Gastrocnemius medialis (tissue), 4 donors: Measurements from ENCODE around the gene BMP7.

Experiments
- CTCF ChIP-seq, 5 experiments: fragments of 450-650 bp in 3 of 5; fragments of 200-600 bp in 2 of 5; sonication (generic) in 2 of 5; IDR thresholded peaks in 4 of 5; conservative IDR thresholded peaks in 1 of 5; 1 replicate in 4 of 5; 2 replicates in 1 of 5; pipeline ENCODE4 v1.5.1; 2016 to 2019; ENCODE audit warnings: antibody characterized with exemption in 5 of 5, mild to moderate bottlenecking in 3 of 5, moderate library complexity in 3 of 5
- POLR2A ChIP-seq, 2 donors: fragments of 450-650 bp; IDR thresholded peaks; one replicate each; pipeline ENCODE4 v1.6.1; 2017; ENCODE audit warnings: antibody characterized with exemption in 2 of 2, mild to moderate bottlenecking in 2 of 2, moderate library complexity in 2 of 2

- TF ChIP-seq POLR2A (IDR thresholded peaks at IDR 0.05): no peak
- TF ChIP-seq CTCF (IDR thresholded peaks at IDR 0.05 in 4 of 5, conservative IDR thresholded peaks at IDR 0.05 in 1 of 5): no peak
Observed at GRCh38 chr20:57234556-57235251, 31.7 kb downstream of the BMP7 start.
